GM12864 (cell line): ENCODE results near the gene HLCS.

Experiments used
- DNase-seq: peaks from one replicate; pipeline ENCODE4 v3.0.0-alpha.2; 2011; ENCODE audit warnings: low read depth
- H3K4me3 ChIP-seq: 2 replicates; pipeline ENCODE4 v1.5.1; 2011; ENCODE audit warnings: mild to moderate bottlenecking, low read depth, low read length, control low read depth
- TF ChIP-seq, protein P1 (sequence below): IDR thresholded peaks from 2 replicates; pipeline ENCODE4 v1.5.1; 2011; ENCODE audit warnings: low read depth, mild to moderate bottlenecking, moderate library complexity, low read length, control low read depth, inconsistent platforms; ENCODE audit errors: missing control alignments

Gene HLCS

DNA sequence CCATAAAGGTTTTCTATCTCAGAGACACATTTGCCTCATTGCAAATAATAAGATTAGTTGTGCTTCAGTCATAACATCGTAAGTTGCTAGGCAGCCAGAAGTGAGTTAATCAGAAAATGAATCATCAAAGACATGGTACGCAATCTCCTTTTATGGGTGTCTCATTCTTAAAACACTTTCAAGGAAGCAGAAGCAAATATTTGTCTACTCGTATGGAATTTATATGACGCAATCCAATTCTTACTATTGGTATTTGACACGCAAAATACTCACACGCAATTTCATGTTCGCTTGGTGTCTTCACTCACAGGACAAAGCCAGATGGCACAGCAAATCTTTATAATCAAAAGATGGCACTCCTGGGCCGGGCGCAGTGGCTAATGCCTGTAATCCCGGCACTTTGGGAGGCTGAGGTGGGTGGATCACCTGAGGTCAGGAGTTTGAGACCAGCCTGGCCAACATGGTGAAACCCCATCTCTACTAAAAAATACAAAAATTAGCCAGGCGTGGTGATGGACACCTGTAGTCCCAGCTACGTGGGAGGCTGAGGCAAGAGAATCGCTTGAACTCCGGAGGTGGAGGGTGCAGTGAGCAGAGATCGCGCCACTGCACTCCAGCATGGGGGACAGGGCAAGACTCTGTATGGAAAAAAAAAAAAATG lies 56.4 kb downstream of the HLCS start:
- no peak overlapping the region for H3K4me3 ChIP-seq
- TF ChIP-seq, protein P1, sequence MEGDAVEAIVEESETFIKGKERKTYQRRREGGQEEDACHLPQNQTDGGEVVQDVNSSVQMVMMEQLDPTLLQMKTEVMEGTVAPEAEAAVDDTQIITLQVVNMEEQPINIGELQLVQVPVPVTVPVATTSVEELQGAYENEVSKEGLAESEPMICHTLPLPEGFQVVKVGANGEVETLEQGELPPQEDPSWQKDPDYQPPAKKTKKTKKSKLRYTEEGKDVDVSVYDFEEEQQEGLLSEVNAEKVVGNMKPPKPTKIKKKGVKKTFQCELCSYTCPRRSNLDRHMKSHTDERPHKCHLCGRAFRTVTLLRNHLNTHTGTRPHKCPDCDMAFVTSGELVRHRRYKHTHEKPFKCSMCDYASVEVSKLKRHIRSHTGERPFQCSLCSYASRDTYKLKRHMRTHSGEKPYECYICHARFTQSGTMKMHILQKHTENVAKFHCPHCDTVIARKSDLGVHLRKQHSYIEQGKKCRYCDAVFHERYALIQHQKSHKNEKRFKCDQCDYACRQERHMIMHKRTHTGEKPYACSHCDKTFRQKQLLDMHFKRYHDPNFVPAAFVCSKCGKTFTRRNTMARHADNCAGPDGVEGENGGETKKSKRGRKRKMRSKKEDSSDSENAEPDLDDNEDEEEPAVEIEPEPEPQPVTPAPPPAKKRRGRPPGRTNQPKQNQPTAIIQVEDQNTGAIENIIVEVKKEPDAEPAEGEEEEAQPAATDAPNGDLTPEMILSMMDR: no peak
- no peak for DNase-seq

GRCh38 chr21:36909423-36909822 lies 57.0 kb downstream of the HLCS start:
- no peak for DNase-seq
- no peak overlapping the region for H3K4me3 ChIP-seq
- TF ChIP-seq, protein P1: no peak

GRCh38 chr21:36908260-36908908 lies 58.1 kb downstream of the HLCS start:
- DNase-seq: no peak
- TF ChIP-seq, protein P1: no peak
- H3K4me3 ChIP-seq: no peak overlapping the region

DNA sequence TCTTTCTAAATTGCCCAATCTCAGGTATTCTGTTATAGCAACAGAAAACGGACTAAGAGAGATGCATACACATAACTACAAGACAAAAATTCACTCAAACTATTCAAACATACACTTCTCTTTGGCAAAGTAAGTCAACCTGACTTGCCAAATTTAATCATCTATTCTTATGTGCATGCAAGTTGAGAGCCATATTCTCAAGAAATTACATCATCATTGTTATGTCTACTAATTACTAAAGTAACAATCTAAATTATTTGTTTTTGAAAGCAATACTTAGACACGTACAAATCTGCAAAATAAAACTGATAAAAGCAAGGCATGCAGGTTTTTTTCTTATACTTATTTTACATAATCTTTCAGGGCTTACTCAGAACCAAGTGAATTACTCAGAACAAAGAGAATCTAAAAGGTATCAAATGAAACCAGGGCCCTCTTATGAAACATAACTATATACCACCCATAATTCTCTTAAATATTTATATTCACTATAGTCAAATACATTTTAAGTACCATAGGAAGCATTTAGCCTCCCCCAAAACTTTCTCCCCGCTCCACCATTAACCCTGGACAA lies 62.3 kb downstream of the HLCS start:
- TF ChIP-seq, protein P1: no peak

DNA sequence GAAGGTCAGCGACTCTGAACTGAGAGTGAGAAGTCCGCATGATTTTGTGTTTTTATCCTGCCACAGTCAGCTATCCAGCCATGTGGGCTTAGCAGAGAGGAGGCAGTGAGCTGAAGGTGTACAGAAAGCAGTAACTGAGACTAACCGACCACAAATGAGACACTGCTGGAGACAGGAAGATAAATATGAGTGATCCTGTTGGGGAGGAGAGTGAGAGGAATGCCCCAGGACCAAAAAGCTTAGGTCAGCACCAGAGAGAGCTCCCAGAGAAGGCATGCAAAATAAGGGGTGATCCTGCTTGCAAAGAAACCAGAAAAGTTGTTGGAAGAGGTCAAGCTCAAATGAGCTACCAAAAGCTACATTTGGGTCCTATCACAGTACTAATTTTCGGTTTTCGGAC lies 63.7 kb downstream of the HLCS start:
- TF ChIP-seq, protein P1: no peak
- no peak overlapping the region for H3K4me3 ChIP-seq
- DNase-seq: no peak

More for the DNA sequence above, 62.3 kb downstream of the HLCS start:
- H3K4me3 ChIP-seq: no peak overlapping the region
- DNase-seq: no peak

GRCh38 chr21:36902331-36902730 lies 64.1 kb downstream of the HLCS start:
- TF ChIP-seq, protein P1: no peak
- DNase-seq: no peak
- H3K4me3 ChIP-seq: no peak overlapping the region

- no peak for DNase-seq
Measured at GRCh38 chr21:36901575-36901974, 64.9 kb downstream of the HLCS start.

More at GRCh38 chr21:36901575-36901974, 64.9 kb downstream of the HLCS start:
- no peak overlapping the region for H3K4me3 ChIP-seq
- TF ChIP-seq, protein P1: no peak
